K562 (cell line): ENCODE results near the gene KRTAP22-1. TPM values are rescaled to one million over a fixed set of nuclear protein-coding genes. Genes with fewer than 3 reads are reported as not detected.

ENCODE experiments used
- ATAC-seq: fragments of 200-7000 bp; cut with Tn5 transposase; 3 replicates; pipeline ENCODE4 v1.9.1; 2020; ENCODE audit warnings: moderate library complexity
- BruUV-seq: library from RNA; stranded (reverse); fragments of 400-500 nt; replicated peaks from 2 replicates; lab custom pipeline; 2021; lab: Mats Ljungman, UMichigan
- CTCF ChIA-PET: fragments of 300-600 bp; formaldehyde crosslinking; extraction: SDS; loops from one replicate; lab custom pipeline; 2021; ENCODE audit warnings: low intra/inter-chr PET ratio; lab: Yijun Ruan, JAX
- POLR2A ChIA-PET: fragments of 300-600, 350-650 bp; sonication (Branson Sonifier 250); formaldehyde crosslinking; extraction: SDS; loops from one replicate; lab custom pipeline; 2021; ENCODE audit warnings: antibody characterized with exemption, inconsistent platforms; lab: Yijun Ruan, JAX
- DNase-seq, 4 experiments: peaks; one replicate each; pipeline versions ENCODE4 v3.0.0 to v3.0.0-alpha.2; 2011 to 2018; ENCODE audit warnings: low spot score in 3 of 4, mixed read lengths in 3 of 4; ENCODE audit errors: extremely low read depth in 1 of 4
- FAIRE-seq: peaks from 2 replicates; lab custom pipeline; 2011; peaks lifted over from hg19 to GRCh38; lab: Jason Lieb, UNC
- H2AFZ ChIP-seq: 2 replicates; pipeline ENCODE4 v1.6.0; 2011; ENCODE audit warnings: low read depth, low read length, control low read depth, inconsistent platforms
- H3K27ac ChIP-seq: fragments of 200-600 bp; 3 replicates; pipeline ENCODE4 v1.8.0; 2011; ENCODE audit warnings: low read depth, mild to moderate bottlenecking, control low read depth, inconsistent platforms, low read length, moderate library complexity, mixed read lengths; ENCODE audit errors: extremely low read depth
- H3K27me3 ChIP-seq, 2 experiments: fragments of 300-600 bp in 1 of 2; 2 replicates in 1 of 2; 3 replicates in 1 of 2; pipeline versions ENCODE4 v1.6.0 to v1.8.0; 2011; ENCODE audit warnings: inconsistent platforms in 2 of 2, low read length in 2 of 2, mild to moderate bottlenecking in 1 of 2, mixed read lengths in 1 of 2, moderate library complexity in 1 of 2; ENCODE audit not compliant: control insufficient read depth in 2 of 2, insufficient read depth in 2 of 2
- H3K36me3 ChIP-seq: fragments of 300-600 bp; 3 replicates; pipeline ENCODE4 v1.8.0; 2011; ENCODE audit warnings: mild to moderate bottlenecking, low read length, inconsistent platforms; ENCODE audit not compliant: control insufficient read depth, insufficient read depth
- H3K4me1 ChIP-seq, 2 experiments: fragments of 200-600 bp in 1 of 2; replicated peaks in 1 of 2; 2 replicates in 1 of 2; 3 replicates in 1 of 2; pipeline versions ENCODE4 v1.5.1 to v1.8.0; 2011; ENCODE audit warnings: inconsistent platforms in 2 of 2, low read length in 2 of 2, mild to moderate bottlenecking in 1 of 2, mixed read lengths in 1 of 2, moderate library complexity in 1 of 2; ENCODE audit not compliant: control insufficient read depth in 2 of 2, insufficient read depth in 2 of 2
- H3K4me2 ChIP-seq: 2 replicates; pipeline ENCODE4 v1.6.1; 2011; ENCODE audit warnings: low read length, control low read depth, inconsistent platforms, mixed read lengths; ENCODE audit not compliant: insufficient read depth
- H3K4me3 ChIP-seq: fragments of 200-600 bp; sonication (generic), shearing (Covaris generic); 2 replicates; pipeline ENCODE4 v1.5.1; 2016; ENCODE audit warnings: control low read depth, inconsistent platforms
- H3K79me2 ChIP-seq: fragments of 200-600 bp; 3 replicates; pipeline ENCODE4 v1.8.0; 2011; ENCODE audit warnings: low read length, inconsistent platforms; ENCODE audit not compliant: control insufficient read depth, insufficient read depth
- H3K9ac ChIP-seq, 2 experiments: 2 replicates each; pipeline versions ENCODE4 v1.6.0 to v1.6.1; 2011; ENCODE audit warnings: low read depth in 2 of 2, low read length in 2 of 2, control low read depth in 1 of 2, inconsistent platforms in 1 of 2, mild to moderate bottlenecking in 1 of 2, mixed read lengths in 1 of 2; ENCODE audit not compliant: insufficient read depth in 1 of 2
- H3K9me1 ChIP-seq: one replicate; pipeline ENCODE4 v1.6.0; 2011; ENCODE audit warnings: inconsistent platforms, mild to moderate bottlenecking, low read length, moderate library complexity; ENCODE audit not compliant: control insufficient read depth, insufficient read depth
- H3K9me3 ChIP-seq: replicated peaks from 2 replicates; pipeline ENCODE4 v1.5.1; 2011; ENCODE audit warnings: low read depth, low read length, inconsistent platforms; ENCODE audit not compliant: control insufficient read depth, insufficient read depth
- H4K20me1 ChIP-seq: replicated peaks from 2 replicates; pipeline ENCODE4 v1.6.1; 2011; ENCODE audit warnings: low read length, inconsistent platforms, mixed read lengths; ENCODE audit not compliant: control insufficient read depth, insufficient read depth
- ARNT ChIP-seq, 2 experiments: fragments of 450-650 bp; IDR thresholded peaks; 2 replicates each; pipeline ENCODE4 v1.6.1; 2016; ENCODE audit warnings: mild to moderate bottlenecking in 1 of 2
- BCOR ChIP-seq: fragments of 450-650 bp; IDR thresholded peaks from 2 replicates; pipeline ENCODE4 v1.6.1; 2016
- ELF2 ChIP-seq: fragments of 250-450 bp; sonication (Bioruptor Pico); IDR thresholded peaks from 2 replicates; pipeline ENCODE4 v1.5.0; 2021; ENCODE audit warnings: mild to moderate bottlenecking
- GTF2A2 ChIP-seq: IDR thresholded peaks from 2 replicates; pipeline ENCODE4 v1.6.1; 2016; ENCODE audit warnings: mild to moderate bottlenecking, missing genetic modification characterization, missing compliant biosample characterization
- HDAC3 ChIP-seq: fragments of 450-650 bp; IDR thresholded peaks from 2 replicates; pipeline ENCODE4 v1.6.1; 2018; ENCODE audit warnings: borderline replicate concordance, mild to moderate bottlenecking, moderate library complexity; ENCODE audit not compliant: partially characterized antibody
- JUND ChIP-seq, 2 experiments: IDR thresholded peaks; 2 replicates in 1 of 2; 3 replicates in 1 of 2; pipeline ENCODE4 v1.6.1; 2011; ENCODE audit warnings: borderline replicate concordance in 2 of 2, low read depth in 2 of 2, low read length in 2 of 2, improper control_type of control experiment in 1 of 2, missing biosample characterization in 1 of 2, missing genetic modification characterization in 1 of 2, missing genetic modification reagents in 1 of 2
- KLF13 ChIP-seq: fragments of 450-650 bp; IDR thresholded peaks from 2 replicates; pipeline ENCODE4 v1.6.1; 2016; ENCODE audit warnings: missing genetic modification characterization, low read depth, mild to moderate bottlenecking, missing compliant biosample characterization, moderate library complexity, borderline replicate concordance
- TCFL5 ChIP-seq: fragments of 250-450 bp; sonication (Bioruptor Pico); conservative IDR thresholded peaks from 2 replicates; pipeline ENCODE4 v1.6.1; 2021; ENCODE audit warnings: mild to moderate bottlenecking, moderate library complexity, matching md5 sums
- ZNF133 ChIP-seq: fragments of 250-450 bp; sonication (Bioruptor Pico); IDR thresholded peaks from 2 replicates; pipeline ENCODE4 v1.4.0; 2020; ENCODE audit warnings: mild to moderate bottlenecking
- ZNF217 ChIP-seq: sonication (generic); formaldehyde crosslinking; IDR thresholded peaks from 2 replicates; pipeline ENCODE4 v1.8.0; 2022; ENCODE audit warnings: mild to moderate bottlenecking, missing genetic modification reagents
- ZNF23 ChIP-seq: fragments of 250-450 bp; sonication (Bioruptor Pico); IDR thresholded peaks from 2 replicates; pipeline ENCODE4 v1.4.0; 2020; ENCODE audit warnings: mild to moderate bottlenecking
- ZNF695 ChIP-seq: fragments of 450-650 bp; formaldehyde crosslinking; IDR thresholded peaks from 2 replicates; pipeline ENCODE4 v1.4.0; 2020; ENCODE audit warnings: mild to moderate bottlenecking, moderate library complexity
- ZNF764 ChIP-seq: fragments of 250-450 bp; sonication (Bioruptor Pico); IDR thresholded peaks from 2 replicates; pipeline ENCODE4 v1.4.0; 2020; ENCODE audit warnings: low read depth, mild to moderate bottlenecking, moderate library complexity
- WGBS: fragments of 100-300 bp; shearing (Covaris generic); methylation state at CpG from one replicate; pipeline ENCODE4 v1.1.6; 2016; ENCODE audit warnings: low coverage, mixed read lengths; ENCODE audit not compliant: insufficient coverage; ENCODE audit errors: missing lambda C conversion rate; 5-methylcytosine and 5-hydroxymethylcytosine counted together
- in situ Hi-C: fragments of 300-500 bp; cut with MboI; formaldehyde crosslinking; loops from 4 replicates; pipeline ENCODE4 v1.15.0; 2018; ENCODE audit warnings: inconsistent platforms, mixed read lengths
- intact Hi-C: fragments of 100-400 bp; cut with micrococcal nuclease; formaldehyde crosslinking; loops from 2 replicates; pipeline ENCODE4 v1.14.2; 2022
- polyA plus RNA-seq, 8 experiments: library from polyadenylated mRNA; depleted of rRNA in 4 of 8; stranded (reverse) in 5 of 8; unstranded in 3 of 8; fragments of >200 nt; fragmentation: Nextera tagmentation in 2 of 8; fragmentation: Illumina TruSeq in 1 of 8; extraction: Ambion mirVana in 2 of 8; extraction: Trizol in 1 of 8; gene quantifications; 2 replicates each; pipeline versions ENCODE4 v1.2.1 to v1.2.3, GENCODE V29; 2011 to 2014; ENCODE audit warnings: inconsistent platforms in 1 of 8, missing spikeins in 1 of 8
- total RNA-seq, 7 experiments: library from RNA; depleted of rRNA in 6 of 7; stranded (reverse); fragments of >200 nt in 6 of 7; fragmentation: Illumina TruSeq in 2 of 7; extraction: Trizol in 2 of 7; gene quantifications; 2 replicates each; pipeline versions ENCODE4 v1.2.1 to v1.2.3, GENCODE V29; 2011 to 2021; ENCODE audit warnings: low replicate concordance in 1 of 7
- TF ChIP-seq, protein P1 (sequence below): fragments of 450-650 bp; formaldehyde crosslinking; IDR thresholded peaks from 2 replicates; pipeline ENCODE4 v1.4.0; 2022; ENCODE audit warnings: mild to moderate bottlenecking, moderate library complexity

KRTAP22-1 gene
- total and polyA plus RNA-seq, 9 of the 15 experiments (the other 6 are each of a cell fraction or from before 2014, with no cell fraction given) = not detected

DNA sequence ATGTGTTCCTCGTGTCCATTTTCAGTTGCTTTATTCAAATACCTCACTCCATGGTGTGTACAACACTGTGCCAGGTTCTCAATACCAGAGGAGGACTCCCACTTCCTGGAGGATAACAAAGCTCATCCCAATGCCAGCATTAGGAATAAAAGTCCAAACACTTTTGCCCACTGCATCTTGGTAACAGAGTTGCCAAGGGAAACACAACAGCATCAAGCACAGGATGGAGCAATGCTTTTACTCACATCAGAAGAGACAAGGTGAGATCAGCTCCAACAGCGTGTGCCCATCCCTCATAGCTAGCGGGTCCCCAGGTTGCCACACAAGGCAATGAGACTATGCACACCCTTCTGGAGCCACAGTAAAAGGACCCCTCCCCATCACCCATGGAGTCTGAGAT lies 22.5 kb downstream of the KRTAP22-1 start:
- Histone ChIP-seq H3K9me1 (no peaks in the 10 kb centered on the region), H3K79me2 (no peaks in the 10 kb centered on the region), H3K4me3 (no peak overlapping the region), H3K9me3 (no peaks in the 10 kb centered on the region), H3K4me1 (no peaks in the 10 kb centered on the region), H3K27me3 (no peaks in the 10 kb centered on the region), H3K36me3 (no peaks in the 10 kb centered on the region), H4K20me1 (no peaks in the 10 kb centered on the region), H3K4me2 (no peak overlapping the region), H3K27ac (no peak overlapping the region), H3K9ac (no peak overlapping the region), H2AFZ (no peak overlapping the region)
- ChIA-PET CTCF (no interaction called here), POLR2A (interaction anchor here (0.7 kb wide), 1 partner anchor 744 kb away, joined by 3 read pairs; no protein-coding TSS in a partner anchor)
- BruUV-seq = no TSS peak
- in situ Hi-C loops (no loop called here), intact Hi-C loops (no loop called here)
- DNase-seq = no peak
- no peak for TF ChIP-seq TCFL5
- no peak for TF ChIP-seq JUND (IDR thresholded peaks at IDR 0.05; ENCODE audit: borderline replicate concordance, low read depth, low read length)
- TF ChIP-seq JUND (tag; IDR thresholded peaks at IDR 0.05; ENCODE audit: borderline replicate concordance, low read depth, low read length) = no peak
- no peak for TF ChIP-seq ARNT (IDR thresholded peaks at IDR 0.05)
- no peak for TF ChIP-seq ZNF23
- WGBS = 4% methylated on average over 3 of the region's 3 CpGs
- ATAC-seq = no peak
- no peak for FAIRE-seq

DNA sequence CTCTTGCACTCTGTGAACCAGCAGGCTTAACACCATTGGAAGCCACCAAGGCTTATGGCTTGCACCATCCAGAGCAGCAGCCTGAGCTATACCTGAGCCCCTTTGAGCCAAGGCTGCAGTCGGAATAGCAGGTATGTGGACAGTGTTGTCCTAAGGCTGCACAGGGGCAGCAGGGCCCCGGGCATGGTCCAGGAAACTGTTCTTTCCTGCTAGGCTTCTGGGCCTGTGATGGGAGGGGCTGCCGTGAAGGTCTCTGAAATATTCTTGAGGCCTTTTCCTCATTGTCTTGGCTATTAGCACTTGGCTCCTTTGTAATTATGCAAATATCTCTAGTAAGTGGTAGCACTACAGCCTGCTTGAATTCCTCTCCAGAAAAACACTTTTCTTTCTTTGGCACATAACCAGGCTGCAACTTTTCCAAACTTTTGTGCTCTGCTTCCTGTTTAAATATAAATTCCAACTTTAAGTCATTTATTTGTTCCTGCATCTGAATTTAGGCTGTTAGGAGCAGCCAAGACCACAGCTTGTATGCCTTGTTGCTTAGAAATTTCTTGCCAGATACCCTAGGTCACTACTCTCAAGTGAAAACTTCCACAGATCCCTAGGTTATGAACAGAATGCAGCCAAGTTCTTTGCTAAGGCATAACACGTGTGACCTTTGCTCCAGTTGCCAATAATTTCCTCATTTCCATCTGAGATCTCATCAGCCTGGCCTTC lies 24.7 kb downstream of the KRTAP22-1 start:
- Histone ChIP-seq H3K4me3 (no peak overlapping the region), H3K9me1 (no peaks in the 10 kb centered on the region), H3K79me2 (no peaks in the 10 kb centered on the region), H3K4me1 (no peaks in the 10 kb centered on the region), H4K20me1 (no peaks in the 10 kb centered on the region), H3K9ac (no peak overlapping the region), H3K36me3 (no peaks in the 10 kb centered on the region), H3K9me3 (no peaks in the 10 kb centered on the region), H3K27me3 (no peaks in the 10 kb centered on the region), H2AFZ (no peak overlapping the region), H3K27ac (no peak overlapping the region), H3K4me2 (no peak overlapping the region)
- WGBS = 1% methylated on average over 4 of the region's 4 CpGs
- ChIA-PET POLR2A (no interaction called here), CTCF (no interaction called here)
- no peak for TF ChIP-seq HDAC3
- TF ChIP-seq, protein P1, sequence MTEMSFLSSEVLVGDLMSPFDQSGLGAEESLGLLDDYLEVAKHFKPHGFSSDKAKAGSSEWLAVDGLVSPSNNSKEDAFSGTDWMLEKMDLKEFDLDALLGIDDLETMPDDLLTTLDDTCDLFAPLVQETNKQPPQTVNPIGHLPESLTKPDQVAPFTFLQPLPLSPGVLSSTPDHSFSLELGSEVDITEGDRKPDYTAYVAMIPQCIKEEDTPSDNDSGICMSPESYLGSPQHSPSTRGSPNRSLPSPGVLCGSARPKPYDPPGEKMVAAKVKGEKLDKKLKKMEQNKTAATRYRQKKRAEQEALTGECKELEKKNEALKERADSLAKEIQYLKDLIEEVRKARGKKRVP = no peak
- no peak for TF ChIP-seq KLF13
- no peak for TF ChIP-seq ELF2 (CRISPR knock-in tag)
- no peak for TF ChIP-seq ZNF764 (CRISPR knock-in tag)
- no peak for TF ChIP-seq ZNF217
- no peak for TF ChIP-seq ZNF133 (CRISPR knock-in tag)
- TF ChIP-seq GTF2A2 (tag) = no peak
- TF ChIP-seq BCOR = no peak
- no peak for TF ChIP-seq ZNF695 (CRISPR knock-in tag)
- DNase-seq = no peak
- FAIRE-seq = no peak
- no TSS peak for BruUV-seq
- intact Hi-C loops = no loop called here
- in situ Hi-C loops = no loop called here
- ATAC-seq = no peak
